ENCODE measurements around the gene TBC1D2. TPM values are rescaled to one million over a fixed set of nuclear protein-coding genes. Genes with fewer than 3 reads are reported as not detected.

The TBC1D2 gene
- total and polyA plus RNA-seq, 2 of the 4 experiments (the other 2 are of a cell fraction): 36.9 to 62.7 TPM

GRCh38 chr9:98276907-98277469 is 21.5 kb upstream of the TBC1D2 start:
- CTCF ChIA-PET: no interaction called here

More at GRCh38 chr9:98276907-98277469, 21.5 kb upstream of the TBC1D2 start:
- Histone ChIP-seq H3K4me1 (ENCODE audit: control insufficient read depth, insufficient read depth, low read length) (no peaks in the 10 kb centered on the region), H3K79me1 (ENCODE audit: low read depth in 1 of 2, low read length in 2 of 2) (no peaks in the 10 kb centered on the region), H2AK5ac (ENCODE audit: low read depth, low read length) (no peak overlapping the region), H2BK15ac (ENCODE audit: low read depth, low read length) (no peak overlapping the region), H4K8ac (ENCODE audit: low read depth in 2 of 2, low read length in 2 of 2) (no peak overlapping the region), H4K20me1 (ENCODE audit: insufficient read depth, low read length) (no peaks in the 10 kb centered on the region), H2BK5ac (ENCODE audit: low read depth, low read length, poor library complexity, severe bottlenecking) (no peak overlapping the region), H3K14ac (replicated peaks; ENCODE audit: low read depth, low read length) (no peak overlapping the region), H3K18ac (ENCODE audit: low read depth, low read length) (no peak overlapping the region), H3K36me3 (ENCODE audit: control insufficient read depth, insufficient read depth, low read length) (no peaks in the 10 kb centered on the region), H3K9me1 (ENCODE audit: insufficient read depth, low read length) (no peaks in the 10 kb centered on the region; the same call in 1 of the 2 replicates), H3K56ac (ENCODE audit: extremely low read depth, insufficient read depth, low read length) (no peak overlapping the region), H3K27ac (ENCODE audit: insufficient read depth, low read length) (no peak overlapping the region), H3K27me3 (ENCODE audit: control insufficient read depth, insufficient read depth, low read length) (peaks cover 31% of the 10 kb centered on the region), H3K23ac (ENCODE audit: low read depth, low read length) (no peak overlapping the region), H4K5ac (ENCODE audit: low read depth, low read length) (no peak overlapping the region), H3K9me3 (ENCODE audit: control insufficient read depth, insufficient read depth, low read length) (no peaks in the 10 kb centered on the region), H2AK9ac (replicated peaks; ENCODE audit: low read depth, low read length, poor library complexity) (no peak overlapping the region), H3K4ac (ENCODE audit: low read depth, low read length) (no peak overlapping the region), H4K91ac (ENCODE audit: insufficient read depth, low read depth, low read length) (no peak overlapping the region), H2AFZ (replicated peaks; ENCODE audit: low read length, poor library complexity) (no peak overlapping the region), H2BK20ac (ENCODE audit: low read depth, low read length) (no peak overlapping the region), H3K9ac (ENCODE audit: low read depth, low read length) (no peak overlapping the region), H2BK120ac (ENCODE audit: low read depth, low read length) (no peak overlapping the region), H3K4me2 (ENCODE audit: low read depth, low read length) (no peak overlapping the region), H3K4me3 (ENCODE audit: insufficient read depth, low read depth, low read length) (no peak overlapping the region)
- dilution Hi-C loops (cut with HindIII; ENCODE audit: low sequenced_read_pairs, unreplicated experiment) (no loop called here), in situ Hi-C loops (cut with MboI; ENCODE audit: low sequenced_read_pairs) (no loop called here), intact Hi-C loops (cut with micrococcal nuclease) (no loop called here)
- POLR2A ChIA-PET (ENCODE audit: unreplicated experiment): no interaction called here
- WGBS, 2 experiments (ENCODE audit: extremely low coverage in 2 of 2, insufficient read length in 1 of 2): no CpG with 5 or more reads among the region's 10 CpGs
- no TSS peak for BruUV-seq (replicated peaks)
- TF ChIP-seq BHLHE40 (IDR thresholded peaks at IDR 0.05; ENCODE audit: low read depth, low read length): no peak
- TF ChIP-seq CEBPB (IDR thresholded peaks at IDR 0.05; ENCODE audit: low read depth, low read length): no peak
- TF ChIP-seq USF2 (IDR thresholded peaks at IDR 0.05; ENCODE audit: low read depth, low read length): no peak
- no peak for TF ChIP-seq FOS (IDR thresholded peaks at IDR 0.05; ENCODE audit: low read depth, low read length)
- no peak for TF ChIP-seq CTCF (conservative IDR thresholded peaks at IDR 0.05; ENCODE audit: low read depth, low read length)
- no peak for ATAC-seq (ENCODE audit: low read depth)
- DNase-seq: no peak

All from IMR-90 (cell line).